SJCRH30 (cell line): ENCODE results near the gene DLGAP4. TPM values are rescaled to one million over a fixed set of nuclear protein-coding genes. Genes with fewer than 3 reads are reported as not detected.
A peak's percentile ranks its signal among the peaks of the same experiment; 100 is the strongest.

ENCODE experiments used
- DNase-seq, 2 experiments: peaks; one replicate each; pipeline ENCODE4 v3.0.0-alpha.2; 2015 to 2020
- H3K27ac ChIP-seq: fragments of 250-450 bp; sonication (Bioruptor Pico); 2 replicates; pipeline ENCODE4 v1.5.1; 2020; ENCODE audit warnings: mild to moderate bottlenecking, moderate library complexity
- H3K27me3 ChIP-seq: fragments of 250-450 bp; sonication (Bioruptor Pico); 2 replicates; pipeline ENCODE4 v1.5.1; 2020; ENCODE audit warnings: mild to moderate bottlenecking, moderate library complexity
- H3K36me3 ChIP-seq: fragments of 250-450 bp; sonication (Bioruptor Pico); 2 replicates; pipeline ENCODE4 v1.5.1; 2020; ENCODE audit warnings: mild to moderate bottlenecking, moderate library complexity
- H3K4me1 ChIP-seq: fragments of 250-450 bp; sonication (Bioruptor Pico); 2 replicates; pipeline ENCODE4 v1.5.1; 2020; ENCODE audit warnings: mild to moderate bottlenecking, moderate library complexity
- H3K4me3 ChIP-seq: fragments of 250-450 bp; sonication (Bioruptor Pico); 2 replicates; pipeline ENCODE4 v1.5.1; 2020; ENCODE audit warnings: mild to moderate bottlenecking, moderate library complexity
- H3K9me3 ChIP-seq: fragments of 250-450 bp; sonication (Bioruptor Pico); replicated peaks from 2 replicates; pipeline ENCODE4 v1.5.1; 2020; ENCODE audit warnings: mild to moderate bottlenecking, moderate library complexity
- total RNA-seq: library from RNA; depleted of rRNA; stranded (reverse); fragments of >200 nt; shearing (Covaris generic); gene quantifications from 2 replicates; pipeline ENCODE4 v1.2.3, GENCODE V29; 2014

Gene DLGAP4
- total RNA-seq, 1 experiment from 2014 or later = 18.4 TPM

DNA sequence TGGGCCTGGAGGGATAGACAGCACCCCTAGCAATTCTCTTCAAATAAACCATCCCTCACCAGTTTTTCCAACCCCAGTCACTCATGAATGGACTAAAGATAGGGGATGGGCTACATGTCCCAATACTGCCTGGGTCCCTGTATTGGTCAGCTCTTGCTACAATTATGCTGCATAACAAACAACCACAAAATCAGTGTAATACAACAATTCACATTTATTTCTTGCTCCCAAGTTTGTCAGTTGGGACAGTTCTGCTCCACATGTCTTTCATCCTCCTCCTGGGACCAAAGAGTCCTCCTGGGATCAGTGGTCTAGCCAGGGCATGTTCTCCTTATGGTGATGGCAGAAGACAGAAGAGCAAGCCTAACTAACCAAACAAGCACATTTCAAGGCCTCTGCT is 143.5 kb downstream of the DLGAP4 start:
- Histone ChIP-seq H3K4me3 (no peak overlapping the region), H3K9me3 (no peaks in the 10 kb centered on the region; the same call in 1 of the 2 replicates), H3K27ac (no peak overlapping the region), H3K27me3 (no peaks in the 10 kb centered on the region), H3K36me3 (no peaks in the 10 kb centered on the region), H3K4me1 (peaks cover 4% of the 10 kb centered on the region; the same call in 1 of the 2 replicates)
- DNase-seq = no peak

DNA sequence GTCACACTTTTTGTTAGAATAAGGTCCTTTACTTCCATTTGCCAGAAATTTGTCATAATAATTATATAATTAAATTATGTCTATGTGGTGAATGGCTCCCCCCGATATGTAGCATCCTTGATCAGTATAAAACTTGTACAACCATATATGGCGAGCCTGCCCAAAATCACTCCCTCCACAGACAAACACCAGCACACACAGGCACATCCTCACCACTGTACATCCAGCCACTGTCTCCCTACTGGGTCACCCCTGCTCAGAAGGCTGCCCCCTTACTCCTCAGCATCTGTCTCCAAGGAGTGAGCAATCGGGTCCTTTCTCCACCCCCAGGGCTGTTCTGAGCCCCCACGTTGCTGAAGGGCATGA is 148.2 kb downstream of the DLGAP4 start:
- H3K27me3 ChIP-seq = no peaks in the 10 kb centered on the region
- H3K9me3 ChIP-seq = no peaks in the 10 kb centered on the region; the same call in 1 of the 2 replicates
- peaks cover 12% of the 10 kb centered on the region for H3K4me1 ChIP-seq
- H3K4me3 ChIP-seq = no peak overlapping the region
- no peaks in the 10 kb centered on the region for H3K36me3 ChIP-seq
- H3K27ac ChIP-seq = no peak overlapping the region
- no peak for DNase-seq

- Histone ChIP-seq H3K4me1 (peaks cover 12% of the 10 kb centered on the region), H3K9me3 (no peaks in the 10 kb centered on the region; the same call in 1 of the 2 replicates), H3K27ac (no peak overlapping the region), H3K4me3 (no peak overlapping the region), H3K27me3 (no peaks in the 10 kb centered on the region), H3K36me3 (no peaks in the 10 kb centered on the region)
- DNase-seq = peak; percentile 44 to 64
Measured at GRCh38 chr20:36454698-36455427, 148.7 kb downstream of the DLGAP4 start.

- no peak for DNase-seq
- Histone ChIP-seq H3K4me3 (no peak overlapping the region), H3K27me3 (no peaks in the 10 kb centered on the region), H3K27ac (no peak overlapping the region), H3K36me3 (no peaks in the 10 kb centered on the region), H3K9me3 (no peaks in the 10 kb centered on the region), H3K4me1 (peaks cover 16% of the 10 kb centered on the region)
Measured at GRCh38 chr20:36455972-36456625, 150.0 kb downstream of the DLGAP4 start.

DNA sequence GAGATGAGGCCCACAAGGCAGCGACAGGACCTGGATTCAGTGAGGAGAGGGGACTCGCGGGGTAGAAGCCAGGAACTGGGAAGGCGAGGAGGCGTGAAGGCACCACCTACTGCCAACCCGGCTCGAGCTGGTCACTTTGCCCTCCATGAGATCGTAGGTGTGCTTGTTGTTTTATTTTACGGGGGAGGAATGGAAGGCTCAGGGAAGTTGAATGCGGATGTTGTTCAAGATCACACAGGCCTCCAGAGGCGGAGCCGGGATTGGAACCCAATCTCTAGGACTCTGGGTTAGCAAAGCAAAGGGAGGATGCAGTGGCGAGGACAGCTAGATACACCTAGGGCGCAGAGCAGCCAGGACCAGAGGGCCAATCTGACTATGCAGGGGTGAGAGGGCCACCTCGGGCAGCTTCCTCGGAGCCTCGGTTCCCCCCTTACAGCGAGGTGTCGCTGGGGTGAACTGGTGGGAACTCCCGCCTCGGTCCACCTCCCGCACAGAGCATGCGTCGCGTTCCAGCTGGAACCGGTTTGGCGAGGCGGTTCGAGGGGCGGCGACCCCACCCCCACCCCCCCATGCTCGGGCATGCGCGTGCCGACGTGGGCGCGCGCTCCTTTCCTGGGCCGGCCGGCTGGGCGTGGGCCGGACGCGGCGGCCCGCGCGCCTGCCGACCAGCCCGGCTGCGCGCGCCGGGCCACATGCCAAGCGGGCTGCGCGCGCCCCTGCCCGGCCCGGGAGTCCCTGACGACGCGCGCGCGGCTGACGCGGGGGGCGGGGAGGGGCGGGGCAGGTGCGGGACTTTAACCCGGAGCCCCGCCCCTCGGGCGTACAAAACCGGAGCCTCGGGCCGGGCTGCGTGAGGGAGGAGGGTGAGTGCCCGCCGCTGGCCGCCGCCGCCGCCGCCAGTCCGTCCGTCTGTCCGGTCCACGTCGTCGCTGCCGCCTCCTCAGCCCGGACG is 154.8 kb downstream of the DLGAP4 start:
- Histone ChIP-seq H3K27me3 (no peaks in the 10 kb centered on the region), H3K4me3 (peak overlapping the region; percentile 94), H3K36me3 (no peaks in the 10 kb centered on the region), H3K4me1 (peaks cover 21% of the 10 kb centered on the region), H3K27ac (peak overlapping the region; percentile 50), H3K9me3 (no peaks in the 10 kb centered on the region)
- peak; percentile 94 to 96 for DNase-seq

- no peaks in the 10 kb centered on the region for H3K36me3 ChIP-seq
- H3K4me1 ChIP-seq = peaks cover 29% of the 10 kb centered on the region
- no peaks in the 10 kb centered on the region for H3K27me3 ChIP-seq
- peak; percentile 77 to 79 for DNase-seq
- H3K27ac ChIP-seq = peak overlapping the region; percentile 49
- H3K9me3 ChIP-seq = no peaks in the 10 kb centered on the region
- H3K4me3 ChIP-seq = peak overlapping the region; percentile 94
Measured at GRCh38 chr20:36461600-36462439, 155.7 kb downstream of the DLGAP4 start.

DNA sequence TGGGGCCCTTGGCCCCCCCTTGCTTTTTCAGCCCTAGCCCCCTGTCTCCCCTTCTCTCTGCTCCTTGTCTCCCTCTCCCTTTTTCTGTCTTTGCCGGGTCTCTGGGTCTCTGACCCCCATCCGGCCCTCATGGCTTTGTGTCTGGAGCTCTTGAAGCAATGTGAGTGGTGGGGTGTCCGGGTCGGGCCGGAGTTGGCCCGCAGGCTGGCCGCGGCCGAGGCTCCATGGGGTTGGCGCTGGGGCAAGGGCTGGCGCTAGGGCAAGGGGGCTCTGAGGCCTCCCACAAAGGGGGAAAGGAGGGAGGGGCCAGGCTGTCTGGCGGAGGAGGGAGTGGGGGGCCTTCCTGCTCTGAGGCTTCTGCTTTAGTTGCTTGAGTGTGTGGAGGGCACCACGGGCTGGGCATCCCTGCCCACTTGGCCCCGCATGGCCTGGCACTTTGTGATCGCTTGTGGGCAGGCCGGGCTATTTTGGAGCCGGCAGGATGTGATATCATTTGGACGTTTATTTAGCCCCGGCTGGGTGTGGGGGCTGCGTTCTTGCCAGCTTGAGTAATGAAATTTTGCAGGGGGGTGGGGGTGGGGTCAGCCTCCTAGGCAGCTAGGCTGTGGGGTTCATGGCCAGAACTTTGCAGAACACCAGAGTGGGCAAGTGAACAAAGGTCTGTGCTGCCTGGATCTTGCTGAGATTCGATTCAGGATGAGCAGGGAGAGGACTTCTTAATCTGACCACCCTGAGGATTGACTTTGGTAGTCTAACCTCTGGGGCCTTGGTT is 156.5 kb downstream of the DLGAP4 start:
- H3K27me3 ChIP-seq = no peaks in the 10 kb centered on the region
- H3K36me3 ChIP-seq = no peaks in the 10 kb centered on the region
- H3K27ac ChIP-seq = peak overlapping the region; percentile 49
- H3K9me3 ChIP-seq = no peaks in the 10 kb centered on the region
- H3K4me3 ChIP-seq = peak overlapping the region; percentile 94
- H3K4me1 ChIP-seq = peaks cover 36% of the 10 kb centered on the region
- DNase-seq = peak; percentile 32 to 44

- no peaks in the 10 kb centered on the region for H3K27me3 ChIP-seq
- H3K4me1 ChIP-seq = peaks cover 44% of the 10 kb centered on the region
- H3K27ac ChIP-seq = no peak overlapping the region
- DNase-seq = peak in 1 of 2 experiments; percentile 47
- H3K4me3 ChIP-seq = peak overlapping the region; percentile 94
- no peaks in the 10 kb centered on the region for H3K36me3 ChIP-seq
- no peaks in the 10 kb centered on the region for H3K9me3 ChIP-seq
Measured at GRCh38 chr20:36463212-36464061, 157.3 kb downstream of the DLGAP4 start.

- peak; percentile 50 to 53 for DNase-seq
- H3K27ac ChIP-seq = no peak overlapping the region
- H3K4me3 ChIP-seq = no peak overlapping the region
- no peaks in the 10 kb centered on the region for H3K9me3 ChIP-seq
- H3K4me1 ChIP-seq = peaks cover 44% of the 10 kb centered on the region
- no peaks in the 10 kb centered on the region for H3K27me3 ChIP-seq
- no peaks in the 10 kb centered on the region for H3K36me3 ChIP-seq
Measured at GRCh38 chr20:36465109-36466080, 159.3 kb downstream of the DLGAP4 start.

- H3K4me1 ChIP-seq = peaks cover 41% of the 10 kb centered on the region
Measured at GRCh38 chr20:36466089-36466488, 159.9 kb downstream of the DLGAP4 start.

GRCh38 chr20:36467076-36467999 is 161.2 kb downstream of the DLGAP4 start:
- Histone ChIP-seq H3K4me3 (no peak overlapping the region), H3K36me3 (no peaks in the 10 kb centered on the region), H3K27ac (no peak overlapping the region), H3K4me1 (peaks cover 41% of the 10 kb centered on the region), H3K27me3 (no peaks in the 10 kb centered on the region), H3K9me3 (no peaks in the 10 kb centered on the region)
- DNase-seq = peak; percentile 86 to 95

More at GRCh38 chr20:36466089-36466488, 159.9 kb downstream of the DLGAP4 start:
- H3K27ac ChIP-seq = no peak overlapping the region
- no peaks in the 10 kb centered on the region for H3K27me3 ChIP-seq
- no peak overlapping the region for H3K4me3 ChIP-seq
- no peak for DNase-seq
- no peaks in the 10 kb centered on the region for H3K36me3 ChIP-seq
- no peaks in the 10 kb centered on the region for H3K9me3 ChIP-seq
